Astrocyte (in vitro differentiated cells and primary cell): Measurements from ENCODE around the gene TERB1. TPM values are rescaled to one million over a fixed set of nuclear protein-coding genes. Genes with fewer than 3 reads are reported as not detected.
A peak's percentile ranks its signal among the peaks of the same experiment; 100 is the strongest.

Source experiments
- DNase-seq: peaks from one replicate; pipeline ENCODE4 v3.0.0-alpha.2; 2010; ENCODE audit warnings: low read depth
- FAIRE-seq: peaks from 2 replicates; lab custom pipeline; 2011; peaks lifted over from hg19 to GRCh38; lab: Jason Lieb, UNC
- H2AFZ ChIP-seq: 2 replicates; pipeline ENCODE4 v1.6.0; 2012; ENCODE audit warnings: low read depth, low read length, inconsistent platforms
- H3K27ac ChIP-seq: 2 replicates; pipeline ENCODE4 v1.5.1; 2011; ENCODE audit warnings: low read depth, low read length, inconsistent platforms
- H3K27me3 ChIP-seq: 2 replicates; pipeline ENCODE4 v1.6.0; 2011; ENCODE audit warnings: low read length, inconsistent platforms; ENCODE audit not compliant: insufficient read depth
- H3K36me3 ChIP-seq: 2 replicates; pipeline ENCODE4 v1.5.1; 2011; ENCODE audit warnings: low read length, inconsistent platforms; ENCODE audit not compliant: insufficient read depth
- H3K4me1 ChIP-seq: 2 replicates; pipeline ENCODE4 v1.5.1; 2011; ENCODE audit warnings: low read length, inconsistent platforms; ENCODE audit not compliant: insufficient read depth
- H3K4me2 ChIP-seq: 2 replicates; pipeline ENCODE4 v1.6.0; 2012; ENCODE audit warnings: low read length, inconsistent platforms
- H3K4me3 ChIP-seq: 2 replicates; pipeline ENCODE4 v1.5.1; 2011; ENCODE audit warnings: low read depth, mild to moderate bottlenecking, low read length, inconsistent platforms; ENCODE audit not compliant: insufficient read depth
- H3K79me2 ChIP-seq: 2 replicates; pipeline ENCODE4 v1.6.0; 2012; ENCODE audit warnings: mild to moderate bottlenecking, low read length, inconsistent platforms; ENCODE audit not compliant: insufficient read depth
- H3K9ac ChIP-seq: 2 replicates; pipeline ENCODE4 v1.6.0; 2012; ENCODE audit warnings: mild to moderate bottlenecking, low read length, inconsistent platforms
- H3K9me3 ChIP-seq: 2 replicates; pipeline ENCODE4 v1.5.1; 2012; ENCODE audit warnings: low read depth, mild to moderate bottlenecking, low read length, inconsistent platforms; ENCODE audit not compliant: insufficient read depth
- H4K20me1 ChIP-seq: 2 replicates; pipeline ENCODE4 v1.6.0; 2012; ENCODE audit warnings: low read length, inconsistent platforms; ENCODE audit not compliant: insufficient read depth
- H3K27ac Mint-ChIP-seq: one replicate; pipeline ENCODE4 v1.8.0; 2021; ENCODE audit warnings: mild to moderate bottlenecking, mixed read lengths; ENCODE audit not compliant: unreplicated experiment
- H3K27me3 Mint-ChIP-seq: one replicate; pipeline ENCODE4 v1.8.0; 2021; ENCODE audit warnings: low read depth, mixed read lengths; ENCODE audit not compliant: unreplicated experiment
- H3K36me3 Mint-ChIP-seq: one replicate; pipeline ENCODE4 v1.8.0; 2021; ENCODE audit warnings: low read depth, mixed read lengths; ENCODE audit not compliant: unreplicated experiment
- H3K4me1 Mint-ChIP-seq: one replicate; pipeline ENCODE4 v1.8.0; 2021; ENCODE audit warnings: low read depth, mixed read lengths; ENCODE audit not compliant: unreplicated experiment
- H3K4me3 Mint-ChIP-seq: one replicate; pipeline ENCODE4 v1.8.0; 2021; ENCODE audit warnings: mild to moderate bottlenecking, moderate library complexity, mixed read lengths; ENCODE audit not compliant: unreplicated experiment
- H3K9me3 Mint-ChIP-seq: one replicate; pipeline ENCODE4 v1.8.0; 2021; ENCODE audit warnings: mild to moderate bottlenecking, mixed read lengths; ENCODE audit not compliant: unreplicated experiment
- EZH2 ChIP-seq: IDR thresholded peaks from 2 replicates; pipeline ENCODE4 v1.6.1; 2012; ENCODE audit warnings: mild to moderate bottlenecking, low read length, inconsistent platforms; ENCODE audit not compliant: insufficient read depth
- total RNA-seq: library from RNA; stranded (reverse); gene quantifications from 2 replicates; pipeline ENCODE4 v1.2.1, GENCODE V29; 2021
- TF ChIP-seq, protein P1 (sequence below): IDR thresholded peaks from 2 replicates; pipeline ENCODE4 v1.5.1; 2011; ENCODE audit warnings: low read depth, mild to moderate bottlenecking, inconsistent platforms, low read length, moderate library complexity; ENCODE audit not compliant: insufficient read depth

The TERB1 gene
- total RNA-seq, 1 donor from 2014 or later: 0.16 TPM

DNA sequence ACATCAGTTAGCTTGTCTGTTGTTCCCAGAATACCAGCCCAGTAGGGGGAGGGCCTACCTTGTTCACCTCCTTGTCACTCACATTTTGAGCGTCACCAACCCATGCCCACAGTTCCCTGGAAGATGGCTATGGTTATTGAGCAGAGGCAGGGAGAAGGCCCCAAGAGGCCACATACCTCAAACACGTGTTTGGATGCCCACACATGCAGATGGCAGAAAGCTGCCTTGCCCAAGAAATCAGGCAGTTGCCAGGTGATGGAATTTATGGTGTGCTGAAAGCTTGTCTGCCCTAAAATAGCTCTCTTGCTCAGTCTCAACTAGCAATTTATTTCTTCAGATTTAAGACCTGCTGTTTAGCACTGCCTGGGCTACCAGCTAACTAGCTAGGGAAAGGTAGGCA lies 88.3 kb downstream of the TERB1 start:
- Mint-ChIP-seq H3K27ac (no peak overlapping the region), H3K4me3 (no peak overlapping the region), H3K27me3 (peaks cover 6% of the 10 kb centered on the region), H3K4me1 (peaks cover 4% of the 10 kb centered on the region), H3K9me3 (peaks cover 6% of the 10 kb centered on the region), H3K36me3 (peaks cover 8% of the 10 kb centered on the region)
- Histone ChIP-seq H3K27ac (no peak overlapping the region), H3K4me1 (peaks cover 6% of the 10 kb centered on the region), H3K4me2 (no peak overlapping the region), H3K9ac (no peak overlapping the region), H3K9me3 (peaks cover 7% of the 10 kb centered on the region), H2AFZ (no peak overlapping the region), H4K20me1 (peaks cover 10% of the 10 kb centered on the region), H3K79me2 (no peaks in the 10 kb centered on the region), H3K27me3 (no peaks in the 10 kb centered on the region), H3K4me3 (no peak overlapping the region), H3K36me3 (no peaks in the 10 kb centered on the region)
- TF ChIP-seq, protein P1, sequence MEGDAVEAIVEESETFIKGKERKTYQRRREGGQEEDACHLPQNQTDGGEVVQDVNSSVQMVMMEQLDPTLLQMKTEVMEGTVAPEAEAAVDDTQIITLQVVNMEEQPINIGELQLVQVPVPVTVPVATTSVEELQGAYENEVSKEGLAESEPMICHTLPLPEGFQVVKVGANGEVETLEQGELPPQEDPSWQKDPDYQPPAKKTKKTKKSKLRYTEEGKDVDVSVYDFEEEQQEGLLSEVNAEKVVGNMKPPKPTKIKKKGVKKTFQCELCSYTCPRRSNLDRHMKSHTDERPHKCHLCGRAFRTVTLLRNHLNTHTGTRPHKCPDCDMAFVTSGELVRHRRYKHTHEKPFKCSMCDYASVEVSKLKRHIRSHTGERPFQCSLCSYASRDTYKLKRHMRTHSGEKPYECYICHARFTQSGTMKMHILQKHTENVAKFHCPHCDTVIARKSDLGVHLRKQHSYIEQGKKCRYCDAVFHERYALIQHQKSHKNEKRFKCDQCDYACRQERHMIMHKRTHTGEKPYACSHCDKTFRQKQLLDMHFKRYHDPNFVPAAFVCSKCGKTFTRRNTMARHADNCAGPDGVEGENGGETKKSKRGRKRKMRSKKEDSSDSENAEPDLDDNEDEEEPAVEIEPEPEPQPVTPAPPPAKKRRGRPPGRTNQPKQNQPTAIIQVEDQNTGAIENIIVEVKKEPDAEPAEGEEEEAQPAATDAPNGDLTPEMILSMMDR: no peak
- no peak for TF ChIP-seq EZH2
- peak; percentile 17 for FAIRE-seq
- DNase-seq: no peak

GRCh38 chr16:66712512-66712911 lies 88.9 kb downstream of the TERB1 start:
- Mint-ChIP-seq H3K4me1 (peaks cover 2% of the 10 kb centered on the region), H3K9me3 (peaks cover 6% of the 10 kb centered on the region), H3K36me3 (peaks cover 2% of the 10 kb centered on the region), H3K27me3 (peaks cover 8% of the 10 kb centered on the region), H3K4me3 (no peak overlapping the region), H3K27ac (no peak overlapping the region)
- Histone ChIP-seq H3K4me1 (peaks cover 6% of the 10 kb centered on the region), H3K9ac (no peak overlapping the region), H4K20me1 (peaks cover 4% of the 10 kb centered on the region), H3K4me2 (no peak overlapping the region), H3K27me3 (peaks cover 1% of the 10 kb centered on the region), H3K9me3 (peaks cover 7% of the 10 kb centered on the region), H3K79me2 (no peaks in the 10 kb centered on the region), H3K4me3 (no peak overlapping the region), H2AFZ (no peak overlapping the region), H3K36me3 (no peaks in the 10 kb centered on the region), H3K27ac (no peak overlapping the region)
- FAIRE-seq (no peak), DNase-seq (no peak)
- TF ChIP-seq EZH2: no peak
- TF ChIP-seq, protein P1: no peak

DNA sequence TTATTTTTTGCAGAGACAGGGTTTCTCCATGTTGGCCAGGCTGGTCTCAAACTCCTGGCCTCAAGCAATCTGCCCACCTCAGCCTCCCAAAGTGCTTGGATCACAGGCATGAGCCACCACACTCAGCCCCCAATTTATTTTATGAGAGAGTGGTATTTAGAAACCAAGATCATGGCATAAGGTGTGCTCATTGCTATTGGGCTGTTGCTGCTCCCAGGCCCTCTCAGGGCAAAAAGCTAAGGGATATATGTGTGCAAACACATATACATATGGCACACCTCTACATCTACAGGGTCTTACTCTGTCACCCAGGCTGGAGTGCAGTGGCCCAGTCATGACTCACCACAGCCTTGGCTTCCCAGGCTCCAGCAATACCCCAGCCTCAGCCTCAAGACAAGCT lies 89.8 kb downstream of the TERB1 start:
- Histone ChIP-seq H3K36me3 (no peaks in the 10 kb centered on the region), H2AFZ (no peak overlapping the region), H3K79me2 (no peaks in the 10 kb centered on the region), H3K4me3 (no peak overlapping the region), H3K27ac (no peak overlapping the region), H3K27me3 (peaks cover 3% of the 10 kb centered on the region), H4K20me1 (peaks cover 4% of the 10 kb centered on the region), H3K9me3 (peaks cover 7% of the 10 kb centered on the region), H3K4me1 (peaks cover under 1% of the 10 kb centered on the region), H3K4me2 (no peak overlapping the region), H3K9ac (no peak overlapping the region)
- H3K27me3 Mint-ChIP-seq: peaks cover 14% of the 10 kb centered on the region
- TF ChIP-seq, protein P1: no peak
- no peak for TF ChIP-seq EZH2
- no peak overlapping the region for H3K27ac Mint-ChIP-seq
- DNase-seq (no peak), FAIRE-seq (no peak)
- H3K4me3 Mint-ChIP-seq: no peak overlapping the region
- peaks cover 2% of the 10 kb centered on the region for H3K36me3 Mint-ChIP-seq
- H3K9me3 Mint-ChIP-seq: peaks cover 6% of the 10 kb centered on the region
- no peaks in the 10 kb centered on the region for H3K4me1 Mint-ChIP-seq
